Cardiac septum (tissue), 1 donor: ENCODE measurements around the gene CROCC. TPM values are rescaled to one million over a fixed set of nuclear protein-coding genes. Genes with fewer than 3 reads are reported as not detected.

Experiments used
- DNase-seq: peaks from one replicate; pipeline ENCODE4 v3.0.0-alpha.2; 2020; ENCODE audit warnings: low spot score
- intact Hi-C: fragments of 100-400 bp; cut with DNase I; formaldehyde crosslinking; loops from one replicate; pipeline ENCODE4 v1.14.0; 2022
- total RNA-seq: library from RNA; stranded (reverse); fragmentation: NEBNext Ultra II Directional; extraction: Animal tissue kit (Norgen Biotek cat#: 25700); gene quantifications from one replicate; pipeline ENCODE4 v1.2.1, GENCODE V29; 2021
- donor health status: DM: no; HTN: no; CAD: no.

CROCC gene
- total RNA-seq, 1 donor from 2014 or later: 7.4 TPM

- DNase-seq: no peak
- intact Hi-C loops: no loop called here
These were observed 55.6 kb downstream of the CROCC start for GRCh38 chr1:16977377-16977776.

DNA sequence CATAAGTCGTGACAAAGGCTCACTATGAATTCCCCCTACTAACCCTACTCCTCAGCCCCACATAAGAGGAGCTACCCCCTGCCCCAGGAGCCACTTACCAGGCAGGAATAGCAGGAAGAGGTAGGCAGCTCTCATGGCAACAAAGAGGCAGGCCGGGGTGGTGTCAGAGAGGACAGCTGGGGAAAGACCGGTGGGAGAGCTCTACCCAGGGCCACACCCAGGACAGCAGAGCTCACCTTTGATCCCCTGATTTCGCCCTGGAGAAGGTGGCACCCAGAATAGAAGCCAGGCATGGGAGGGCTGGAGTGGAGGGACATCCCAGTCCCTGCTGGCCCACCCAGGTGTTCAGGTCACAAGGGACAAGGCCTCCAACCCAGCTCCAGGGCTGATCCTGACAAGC, 56.4 kb downstream of the CROCC start:
- intact Hi-C loops: no loop called here
- no peak for DNase-seq

DNA sequence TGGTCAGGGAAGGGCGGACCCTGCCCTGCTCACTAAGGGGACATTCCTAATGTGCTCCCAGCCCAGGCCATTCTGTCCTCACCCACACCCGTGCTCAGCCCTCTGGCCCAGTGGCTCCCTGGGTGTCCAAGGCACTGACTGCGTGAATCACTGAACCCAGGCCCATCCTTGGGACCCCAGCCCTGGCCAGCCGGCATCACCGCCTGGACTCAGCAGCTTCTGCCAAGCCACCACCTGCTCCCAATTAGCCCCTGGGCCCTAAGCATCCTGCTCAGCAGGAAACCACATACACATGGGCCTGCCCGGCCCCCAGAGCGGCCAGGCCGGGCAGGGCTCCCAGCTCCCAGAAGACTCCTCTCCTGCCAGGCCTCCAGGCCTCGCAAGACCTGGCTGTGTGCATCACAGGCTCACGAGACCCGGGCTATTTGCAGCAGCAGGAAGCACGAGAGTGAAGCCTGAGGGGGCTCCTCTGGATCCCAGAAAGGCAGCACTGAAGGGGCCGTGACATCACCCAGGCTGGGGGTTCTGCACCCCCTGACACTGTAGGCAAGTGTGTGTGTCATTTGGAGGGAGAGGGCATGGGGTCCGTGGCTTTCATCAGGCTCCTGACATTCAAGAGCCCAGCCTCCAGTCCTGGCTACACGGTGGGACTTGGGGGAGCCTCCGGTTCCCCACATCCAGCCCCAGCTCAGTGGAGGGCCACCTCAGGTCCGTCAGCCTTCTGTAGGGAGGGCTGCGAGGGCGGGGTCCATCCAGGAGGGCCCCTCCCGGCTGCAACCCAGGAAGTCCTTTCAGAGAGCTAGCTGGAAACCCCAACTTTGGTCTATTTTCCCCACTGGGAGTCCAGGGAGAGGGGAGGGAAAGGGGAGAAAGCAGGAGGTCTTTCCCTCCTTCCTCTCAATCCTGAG, 57.1 kb downstream of the CROCC start:
- DNase-seq: no peak
- intact Hi-C loops: no loop called here

GRCh38 chr1:16979475-16980327, 58.0 kb downstream of the CROCC start:
- intact Hi-C loops: no loop called here
- DNase-seq: no peak

DNA sequence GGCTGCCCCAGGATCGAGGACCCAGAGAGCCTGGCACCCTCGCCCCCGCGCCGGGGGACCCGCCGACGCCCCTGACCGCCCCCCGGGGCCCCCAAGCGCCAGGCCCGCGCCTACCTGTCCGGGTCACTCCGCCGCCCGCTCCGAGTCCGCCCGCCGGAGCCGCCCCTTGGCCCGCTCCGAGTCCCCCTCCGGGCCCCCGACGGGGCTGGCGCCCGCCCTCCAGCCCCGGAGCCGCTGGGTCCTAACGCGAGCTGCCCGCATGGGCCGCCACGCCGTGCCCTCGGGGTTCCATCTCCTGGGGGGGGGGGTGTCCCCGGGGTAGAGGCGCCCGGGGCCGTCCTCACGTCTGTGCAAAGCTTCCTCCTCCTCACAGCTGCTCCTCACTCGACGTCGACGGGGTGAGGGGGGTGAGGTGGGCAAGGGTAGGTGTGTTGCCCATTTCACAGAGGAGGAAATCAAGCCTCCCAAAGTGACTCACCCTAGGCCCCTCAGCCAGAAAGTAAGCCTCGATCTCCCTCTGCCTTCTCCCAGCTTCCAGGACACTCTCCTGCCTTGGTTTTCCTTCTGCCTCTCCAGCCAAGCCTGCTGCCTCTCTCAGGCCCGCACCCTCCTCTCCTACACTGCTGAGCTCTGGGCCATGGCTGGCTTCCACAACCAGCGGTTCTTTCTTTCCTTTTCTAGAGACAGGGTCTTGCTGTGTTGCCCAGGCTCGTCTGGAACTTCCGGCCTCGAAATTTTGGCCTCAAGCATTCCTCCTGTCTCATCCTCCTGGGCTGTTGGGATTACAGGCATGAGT, 58.9 kb downstream of the CROCC start, which contains the start of gene MFAP2:
Gene MFAP2 (minus strand): TSS at position 148 of the 796 bp plus-strand sequence. CDS start 2,347 bp downstream, outside the sequence.
- DNase-seq: no peak
- intact Hi-C loops: no loop called here

DNA sequence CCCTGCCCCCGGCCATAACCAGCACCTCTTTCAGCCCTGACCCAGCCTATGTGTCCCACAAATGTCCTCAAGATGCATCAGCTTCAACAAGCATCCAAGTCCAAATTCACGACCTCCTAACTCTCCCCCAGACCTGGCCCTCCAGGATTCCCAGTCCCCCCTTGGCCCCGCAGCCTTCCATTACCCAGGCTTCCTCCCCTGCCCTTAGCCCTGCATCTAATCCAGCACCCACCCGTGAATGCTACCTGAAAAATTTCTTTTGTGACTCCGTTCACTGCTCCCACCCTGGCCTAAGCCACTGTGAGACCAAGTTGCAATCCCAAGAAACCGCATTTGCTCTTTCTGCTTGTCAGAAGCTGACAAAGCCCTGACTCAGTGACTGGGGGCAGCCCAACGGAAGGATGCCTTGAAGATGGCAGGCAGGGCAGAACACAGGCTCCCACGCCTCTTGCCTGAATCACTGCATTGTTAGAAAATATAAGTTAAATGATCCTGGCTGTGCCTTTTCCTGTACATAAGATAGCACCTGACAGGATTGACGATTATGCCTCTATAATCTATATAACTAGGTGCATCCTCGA, 59.6 kb downstream of the CROCC start:
- intact Hi-C loops: no loop called here
- no peak for DNase-seq

DNA sequence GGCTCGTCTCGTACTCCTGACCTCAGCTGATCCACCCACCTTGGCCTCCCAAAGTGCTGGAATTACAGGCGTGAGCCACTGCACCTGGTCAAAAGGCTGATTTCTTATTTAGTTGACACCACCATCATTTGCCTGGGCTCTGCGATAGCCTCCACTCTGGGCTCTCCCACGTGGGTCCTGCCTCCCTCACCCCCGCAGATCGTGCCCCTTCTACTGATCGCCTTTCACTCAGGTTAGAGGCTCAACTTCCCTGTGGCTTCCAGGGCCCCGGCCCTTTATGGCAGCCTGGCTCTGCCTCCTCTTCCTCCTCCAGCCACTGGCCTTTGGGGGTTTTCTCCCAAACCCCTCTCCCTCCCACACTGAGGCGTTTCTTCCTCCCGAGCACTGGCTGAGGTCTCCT, 61.2 kb downstream of the CROCC start:
- intact Hi-C loops: no loop called here
- no peak for DNase-seq

DNA sequence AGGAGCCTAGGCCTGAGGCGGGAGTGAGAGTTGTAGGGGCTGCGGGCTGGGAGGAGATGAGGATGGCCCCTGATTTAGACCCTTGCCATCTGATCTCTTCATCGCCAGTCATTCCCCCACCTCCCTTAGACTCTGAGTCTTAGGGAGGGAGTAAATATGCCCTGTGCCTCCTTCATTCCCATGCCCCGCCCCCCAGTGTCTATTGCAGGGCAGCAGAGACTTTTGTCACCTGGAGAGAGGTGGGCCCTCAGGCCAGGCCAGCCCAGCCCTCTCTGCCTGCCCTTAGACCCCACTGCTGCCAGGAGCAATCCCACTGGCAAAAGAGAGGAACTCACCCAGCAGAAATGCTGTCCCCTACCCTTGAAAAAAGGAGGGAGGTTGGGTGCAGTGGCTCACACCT, 61.9 kb downstream of the CROCC start:
- DNase-seq: no peak
- intact Hi-C loops: no loop called here

- intact Hi-C loops: no loop called here
These were observed 63.0 kb downstream of the CROCC start for GRCh38 chr1:16984717-16985116.

DNA sequence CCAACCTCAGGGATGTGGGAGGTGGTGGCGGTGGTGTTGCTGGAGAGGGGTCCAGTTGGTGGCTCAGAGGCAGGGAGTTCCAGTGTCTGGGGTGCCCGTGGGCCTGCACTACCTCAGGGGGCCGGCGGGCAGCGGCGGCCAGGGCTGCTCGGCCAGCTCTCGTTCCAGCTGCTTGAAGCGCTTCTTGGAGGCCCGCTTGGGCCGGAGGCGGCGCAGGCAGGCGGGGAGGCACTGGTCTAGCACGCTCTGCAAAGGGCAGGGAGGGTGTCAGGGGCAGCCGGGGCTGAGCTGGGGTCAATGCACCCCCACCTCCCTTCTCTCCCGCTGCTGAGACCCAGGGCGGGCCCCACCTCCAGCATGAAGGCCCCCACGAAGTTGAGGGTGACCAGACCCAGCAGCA, 64.4 kb downstream of the CROCC start:
- intact Hi-C loops: no loop called here
- DNase-seq: no peak

More at GRCh38 chr1:16984717-16985116, 63.0 kb downstream of the CROCC start:
- DNase-seq: no peak

DNA sequence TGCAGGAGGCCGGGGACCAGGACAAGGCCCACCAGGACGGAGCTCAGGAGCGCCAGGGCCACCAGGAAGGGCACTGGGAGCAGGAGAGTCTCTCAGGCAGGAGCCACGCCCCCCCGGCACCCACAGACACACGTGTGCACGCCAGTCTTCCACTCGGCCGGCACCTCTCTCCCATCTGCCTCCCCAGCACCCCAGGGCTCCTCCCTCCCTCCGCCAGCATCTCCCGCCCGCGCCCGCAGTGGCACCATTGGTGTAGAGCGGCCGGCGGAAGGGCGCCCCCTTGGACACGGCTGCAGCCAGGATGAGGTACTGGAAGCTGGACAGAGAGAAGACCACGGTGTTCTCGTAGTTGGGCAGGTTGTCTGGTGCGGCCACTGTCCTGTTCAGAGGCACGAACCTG, 64.8 kb downstream of the CROCC start:
- intact Hi-C loops: no loop called here
- DNase-seq: no peak

DNA sequence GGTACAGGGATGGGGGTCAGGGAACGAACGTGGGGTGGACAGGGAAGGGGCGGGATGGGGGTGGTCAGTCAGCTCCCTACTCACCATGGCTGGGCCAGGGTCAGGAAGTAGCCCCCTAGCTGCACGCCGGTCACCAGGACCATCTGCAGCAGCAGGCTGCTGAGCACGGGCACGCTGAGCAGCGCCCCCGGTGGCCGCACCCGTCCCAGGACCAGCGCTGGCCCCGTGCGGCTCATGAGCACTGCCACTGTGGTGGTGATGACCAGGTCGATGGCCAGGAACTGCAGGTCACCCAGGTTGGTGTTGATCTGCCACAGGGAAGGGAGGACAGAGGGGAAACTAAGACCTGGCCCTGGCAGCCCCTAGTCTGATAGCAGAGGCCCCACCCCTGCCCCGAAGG, 65.2 kb downstream of the CROCC start:
- DNase-seq: no peak
- intact Hi-C loops: no loop called here

GRCh38 chr1:16988210-16988609, 66.5 kb downstream of the CROCC start:
- intact Hi-C loops: no loop called here
- DNase-seq: no peak

DNA sequence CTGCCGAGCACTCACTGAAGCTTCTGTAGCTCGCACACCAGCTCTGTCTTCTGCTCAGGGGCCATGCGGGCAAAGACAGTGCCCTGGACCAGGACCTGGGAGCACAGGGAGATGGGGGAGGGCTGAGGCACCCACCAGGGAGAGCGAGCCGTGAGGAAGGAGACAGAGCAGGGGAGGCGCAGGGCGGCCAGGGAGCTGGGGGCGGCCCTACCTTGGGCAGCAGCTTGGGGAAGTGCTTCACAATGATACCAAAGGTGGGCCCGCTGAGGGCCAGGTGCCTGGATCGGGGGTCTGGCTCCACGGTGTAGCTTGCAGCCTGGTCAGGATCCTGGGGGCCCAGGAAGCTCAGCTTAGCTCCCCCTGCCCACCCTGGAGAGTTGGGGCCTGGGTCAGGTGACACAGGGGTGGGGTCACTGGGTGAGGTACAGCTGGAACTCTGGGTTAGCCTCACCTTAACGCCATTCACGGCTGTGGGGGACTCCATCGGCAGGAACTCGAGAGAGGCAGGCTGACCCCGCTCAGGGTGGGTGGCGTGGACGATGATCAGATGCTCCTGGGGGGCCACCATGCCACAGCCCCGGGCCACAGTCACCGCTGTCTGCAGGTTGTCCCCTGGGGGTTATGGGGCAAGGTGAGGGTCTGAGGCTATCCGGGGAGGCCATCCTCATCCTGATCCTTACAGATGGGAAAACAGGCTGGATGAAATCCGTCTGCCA, 68.1 kb downstream of the CROCC start:
- intact Hi-C loops: no loop called here
- no peak for DNase-seq

DNA sequence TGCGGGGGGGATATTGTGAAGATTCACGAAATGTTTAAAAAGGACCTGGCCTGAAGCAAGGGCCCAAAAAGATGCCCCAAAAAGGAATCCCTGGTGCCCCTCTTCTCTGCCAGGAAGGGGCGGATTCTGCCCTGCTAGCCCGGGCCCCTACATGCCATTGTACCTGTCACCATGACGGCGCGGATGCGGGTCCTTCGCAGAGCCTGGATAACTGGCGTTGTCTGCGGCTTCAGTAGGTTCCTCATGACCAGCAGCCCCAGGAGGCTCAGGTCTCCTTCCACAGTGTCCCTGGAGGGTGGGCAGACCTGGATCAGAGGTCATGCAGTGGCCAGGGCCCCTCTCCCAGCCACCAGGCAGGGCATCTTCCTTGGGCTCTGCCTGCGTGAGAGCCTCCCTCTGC, 69.8 kb downstream of the CROCC start:
- intact Hi-C loops: no loop called here
- DNase-seq: no peak

DNA sequence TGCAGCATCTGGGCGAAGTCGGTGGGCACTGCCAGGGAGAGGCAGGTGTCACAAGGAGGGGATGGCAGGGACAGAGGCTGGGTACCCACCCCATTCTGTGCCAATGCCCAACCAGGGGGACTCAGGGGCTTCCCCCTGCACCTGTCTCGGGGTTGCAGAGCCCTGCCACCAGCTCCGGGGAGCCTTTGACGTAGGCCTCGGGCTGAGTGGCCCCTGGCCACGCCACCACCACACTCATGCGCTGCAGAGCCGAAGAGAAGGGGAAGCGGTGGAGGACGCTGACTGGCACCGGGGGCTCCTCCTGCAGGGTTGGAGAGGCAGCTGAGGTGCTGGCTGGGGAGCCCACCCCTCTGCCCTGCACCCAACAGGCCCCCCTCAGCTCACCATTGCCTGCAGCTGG, 70.4 kb downstream of the CROCC start:
- intact Hi-C loops: no loop called here
- DNase-seq: no peak

- intact Hi-C loops: no loop called here
- no peak for DNase-seq
These were observed 70.9 kb downstream of the CROCC start for GRCh38 chr1:16992675-16993074.

- intact Hi-C loops: no loop called here
- DNase-seq: no peak
These were observed 71.8 kb downstream of the CROCC start for GRCh38 chr1:16993521-16994038.

DNA sequence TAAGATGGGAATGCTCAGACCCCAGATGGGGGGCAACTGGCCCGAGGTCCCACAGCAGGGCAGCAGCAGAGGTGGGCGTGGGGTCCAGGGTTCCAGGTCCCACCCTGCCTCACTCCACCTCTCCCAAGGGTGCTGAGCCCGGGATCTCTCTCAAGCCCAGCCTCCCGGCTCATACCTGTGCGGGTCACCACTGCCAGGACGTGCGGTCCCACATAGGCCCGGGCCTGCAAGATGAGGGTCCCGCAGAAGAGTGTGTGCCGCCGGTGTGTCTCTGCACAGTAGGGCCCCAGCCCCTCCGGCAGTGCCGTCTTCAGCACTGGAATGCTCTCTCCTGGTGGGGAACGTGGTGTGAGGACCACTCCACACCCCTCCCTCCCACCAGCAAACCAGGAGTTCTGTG, 75.1 kb downstream of the CROCC start:
- no peak for DNase-seq
- intact Hi-C loops: no loop called here
